ENCODE results near the gene PRR7.

PRR7 gene

GRCh38 chr5:177430140-177430951, 16.3 kb upstream of the PRR7 start:
- TF ChIP-seq CTCF (IDR thresholded peaks at IDR 0.05; ENCODE audit: low read depth, low read length, poor library complexity, severe bottlenecking) (no peak), EZH2phosphoT487 (IDR thresholded peaks at IDR 0.05; ENCODE audit: borderline replicate concordance, low read length) (no peak)
- no peaks in the 10 kb centered on the region for H3K9me3 ChIP-seq (ENCODE audit: control insufficient read depth, insufficient read depth, low read length)
- peaks cover 69% of the 10 kb centered on the region for H3K36me3 ChIP-seq (ENCODE audit: control insufficient read depth, low read length)
- peaks cover 23% of the 10 kb centered on the region for H3F3A ChIP-seq (ENCODE audit: control insufficient read depth, insufficient read depth)
- peak overlapping the region; percentile 94 for H3K27ac ChIP-seq (ENCODE audit: low read depth, low read length)
- H3K4me1 ChIP-seq (ENCODE audit: control insufficient read depth, low read length): peaks cover 60% of the 10 kb centered on the region
- peak overlapping the region; percentile 77 for H3K4me3 ChIP-seq (ENCODE audit: low read length)
- H3K79me2 ChIP-seq (ENCODE audit: control insufficient read depth, low read length): peaks cover 53% of the 10 kb centered on the region
- peak overlapping the region; percentile 90 for H3K4me2 ChIP-seq (ENCODE audit: low read length)
- no peaks in the 10 kb centered on the region for H3K9me2 ChIP-seq (replicated peaks; ENCODE audit: control insufficient read depth, low read length)
- peaks cover 6% of the 10 kb centered on the region; the same call in 1 of the 2 replicates for H4K20me1 ChIP-seq (ENCODE audit: control insufficient read depth, insufficient read depth, low read depth, low read length)
- no peaks in the 10 kb centered on the region for H3K27me3 ChIP-seq (ENCODE audit: control insufficient read depth, low read length)

DNA sequence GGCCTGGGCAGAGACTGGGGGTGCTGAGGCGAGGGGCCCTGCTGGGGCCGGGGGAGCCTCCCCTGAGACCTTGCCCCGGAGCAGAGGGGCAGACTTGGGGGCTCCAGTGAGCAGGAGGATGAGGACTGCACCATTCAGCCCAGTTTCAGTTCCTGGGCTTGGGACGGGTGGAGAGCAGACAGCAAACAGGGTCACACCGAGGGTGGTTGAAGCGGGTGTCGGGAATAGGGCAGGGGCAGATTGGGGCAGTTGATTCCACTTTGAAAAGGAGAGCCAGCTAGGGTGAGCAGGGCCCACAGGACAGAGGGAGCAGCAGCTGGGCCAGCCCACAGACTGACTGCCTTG, 15.7 kb upstream of the PRR7 start:
- Histone ChIP-seq H3K4me2 (ENCODE audit: low read length) (peak overlapping the region; percentile 90), H3K4me3 (ENCODE audit: low read length) (peak overlapping the region; percentile 77), H3F3A (ENCODE audit: control insufficient read depth, insufficient read depth) (peaks cover 23% of the 10 kb centered on the region), H3K27me3 (ENCODE audit: control insufficient read depth, low read length) (no peaks in the 10 kb centered on the region), H3K79me2 (ENCODE audit: control insufficient read depth, low read length) (peaks cover 53% of the 10 kb centered on the region), H4K20me1 (ENCODE audit: control insufficient read depth, insufficient read depth, low read depth, low read length) (peaks cover 6% of the 10 kb centered on the region; the same call in 1 of the 2 replicates), H3K9me2 (replicated peaks; ENCODE audit: control insufficient read depth, low read length) (no peaks in the 10 kb centered on the region), H3K9me3 (ENCODE audit: control insufficient read depth, insufficient read depth, low read length) (no peaks in the 10 kb centered on the region), H3K36me3 (ENCODE audit: control insufficient read depth, low read length) (peaks cover 75% of the 10 kb centered on the region), H3K4me1 (ENCODE audit: control insufficient read depth, low read length) (peaks cover 55% of the 10 kb centered on the region), H3K27ac (ENCODE audit: low read depth, low read length) (peak overlapping the region; percentile 94)
- no peak for TF ChIP-seq EZH2phosphoT487 (IDR thresholded peaks at IDR 0.05; ENCODE audit: borderline replicate concordance, low read length)
- no peak for TF ChIP-seq CTCF (IDR thresholded peaks at IDR 0.05; ENCODE audit: low read depth, low read length, poor library complexity, severe bottlenecking)

GRCh38 chr5:177431317-177432142, 15.1 kb upstream of the PRR7 start:
- Histone ChIP-seq H3K4me2 (ENCODE audit: low read length) (peak overlapping the region; percentile 90), H3K9me2 (replicated peaks; ENCODE audit: control insufficient read depth, low read length) (no peaks in the 10 kb centered on the region), H3K9me3 (ENCODE audit: control insufficient read depth, insufficient read depth, low read length) (no peaks in the 10 kb centered on the region), H3K27me3 (ENCODE audit: control insufficient read depth, low read length) (no peaks in the 10 kb centered on the region), H4K20me1 (ENCODE audit: control insufficient read depth, insufficient read depth, low read depth, low read length) (peaks cover 6% of the 10 kb centered on the region; the same call in 1 of the 2 replicates), H3K4me1 (ENCODE audit: control insufficient read depth, low read length) (peaks cover 55% of the 10 kb centered on the region), H3F3A (ENCODE audit: control insufficient read depth, insufficient read depth) (peaks cover 23% of the 10 kb centered on the region), H3K27ac (ENCODE audit: low read depth, low read length) (peak overlapping the region; percentile 94), H3K36me3 (ENCODE audit: control insufficient read depth, low read length) (peaks cover 80% of the 10 kb centered on the region), H3K79me2 (ENCODE audit: control insufficient read depth, low read length) (peaks cover 53% of the 10 kb centered on the region), H3K4me3 (ENCODE audit: low read length) (peak overlapping the region; percentile 77)
- TF ChIP-seq EZH2phosphoT487 (IDR thresholded peaks at IDR 0.05; ENCODE audit: borderline replicate concordance, low read length) (no peak), CTCF (IDR thresholded peaks at IDR 0.05; ENCODE audit: low read depth, low read length, poor library complexity, severe bottlenecking) (no peak)

Measured in DOHH2 (cell line).